ENCODE results near the gene PARP9.

GRCh38 chr3:122515870-122516269 lies 48.2 kb downstream of the PARP9 start:
- TF ChIP-seq CTCF (IDR thresholded peaks at IDR 0.05; ENCODE audit: poor library complexity) = no peak
- TF ChIP-seq EZH2 (IDR thresholded peaks at IDR 0.05; ENCODE audit: borderline replicate concordance) = no peak
